ENCODE data around the gene SLX4IP. TPM values are rescaled to one million over a fixed set of nuclear protein-coding genes. Genes with fewer than 3 reads are reported as not detected.

The SLX4IP gene
- total RNA-seq, 1 experiment from 2014 or later = 11.1 TPM

GRCh38 chr20:10659651-10660601, 224.8 kb downstream of the SLX4IP start:
- no TSS peak for BruUV-seq (replicated peaks)
- peaks cover 3% of the 10 kb centered on the region; the same call in 1 of the 2 replicates for H3K79me2 ChIP-seq (ENCODE audit: insufficient read depth, low read length)
- H4K20me1 ChIP-seq (ENCODE audit: insufficient read depth) = no peaks in the 10 kb centered on the region; the same call in 1 of the 2 replicates
- RAD21 ChIA-PET (ENCODE audit: low non-redundant PET in 1 of 2, low total read pairs in 2 of 2, uncharacterized antibody in 2 of 2, unreplicated experiment in 2 of 2) = no interaction called here
- no peaks in the 10 kb centered on the region for H3K9me3 ChIP-seq (ENCODE audit: control insufficient read depth in 1 of 2, insufficient read depth in 1 of 2, low read depth in 1 of 2, low read length in 2 of 2)
- TF ChIP-seq EZH2 (IDR thresholded peaks at IDR 0.05) = no peak
- no peak for TF ChIP-seq TCF7L2 (IDR thresholded peaks at IDR 0.05; ENCODE audit: borderline replicate concordance, extremely low read depth, insufficient read depth, insufficient read length)
- CTCF ChIA-PET = no interaction called here
- H3K4me3 ChIP-seq (replicated peaks in 1 of 2; ENCODE audit: low read depth in 1 of 2, low read length in 2 of 2) = no peak overlapping the region
- no peak overlapping the region for H2AFZ ChIP-seq (ENCODE audit: low read depth, low read length, poor library complexity, severe bottlenecking)
- peaks cover 5 to 6% of the 10 kb centered on the region in 2 experiments; a peak in 2 of 4 replicates for H3K4me1 ChIP-seq (ENCODE audit: control insufficient read depth in 1 of 2, insufficient read depth in 2 of 2, low read length in 2 of 2)
- DNase-seq (ENCODE audit: low read depth, low spot score) = no peak
- POLR2A ChIA-PET = no interaction called here
- no peaks in the 10 kb centered on the region for H3K27me3 ChIP-seq (ENCODE audit: insufficient read depth, low read length)
- H3K4me2 ChIP-seq (ENCODE audit: low read length) = no peak overlapping the region
- no peaks in the 10 kb centered on the region for H3K9me2 ChIP-seq (ENCODE audit: insufficient read depth)
- H3K27ac ChIP-seq (ENCODE audit: low read depth, low read length) = no peak overlapping the region
- peaks cover 39 to 73% of the 10 kb centered on the region in 2 experiments; a peak in 3 of 4 replicates for H3K36me3 ChIP-seq (ENCODE audit: control insufficient read depth in 1 of 2, insufficient read depth in 2 of 2, low read length in 2 of 2)
- H3K9ac ChIP-seq (ENCODE audit: low read length) = no peak overlapping the region
- ATAC-seq = no peak
- intact Hi-C loops (cut with micrococcal nuclease) = no loop called here

- H3K27ac ChIP-seq (ENCODE audit: low read depth, low read length) = no peak overlapping the region
- no peak overlapping the region for H3K4me2 ChIP-seq (ENCODE audit: low read length)
- H3K4me1 ChIP-seq (ENCODE audit: control insufficient read depth in 1 of 2, insufficient read depth in 2 of 2, low read length in 2 of 2) = peaks cover 5 to 13% of the 10 kb centered on the region in 2 experiments; a peak in 2 of 4 replicates
- POLR2A ChIA-PET = no interaction called here
- no peaks in the 10 kb centered on the region for H3K9me3 ChIP-seq (ENCODE audit: control insufficient read depth in 1 of 2, insufficient read depth in 1 of 2, low read depth in 1 of 2, low read length in 2 of 2)
- no peak overlapping the region for H3K4me3 ChIP-seq (replicated peaks in 1 of 2; ENCODE audit: low read depth in 1 of 2, low read length in 2 of 2)
- ATAC-seq = no peak
- CTCF ChIA-PET = no interaction called here
- no peaks in the 10 kb centered on the region for H3K27me3 ChIP-seq (ENCODE audit: insufficient read depth, low read length)
- peaks cover 39 to 66% of the 10 kb centered on the region in 2 experiments; a peak in 3 of 4 replicates for H3K36me3 ChIP-seq (ENCODE audit: control insufficient read depth in 1 of 2, insufficient read depth in 2 of 2, low read length in 2 of 2)
- no peaks in the 10 kb centered on the region for H3K9me2 ChIP-seq (ENCODE audit: insufficient read depth)
- BruUV-seq (replicated peaks) = no TSS peak
- H2AFZ ChIP-seq (ENCODE audit: low read depth, low read length, poor library complexity, severe bottlenecking) = no peak overlapping the region
- intact Hi-C loops (cut with micrococcal nuclease) = no loop called here
- no peak for DNase-seq (ENCODE audit: low read depth, low spot score)
- no peak overlapping the region for H3K9ac ChIP-seq (ENCODE audit: low read length)
- H4K20me1 ChIP-seq (ENCODE audit: insufficient read depth) = no peaks in the 10 kb centered on the region; the same call in 1 of the 2 replicates
- RAD21 ChIA-PET (ENCODE audit: low non-redundant PET in 1 of 2, low total read pairs in 2 of 2, uncharacterized antibody in 2 of 2, unreplicated experiment in 2 of 2) = no interaction called here
- peaks cover 4% of the 10 kb centered on the region; the same call in 1 of the 2 replicates for H3K79me2 ChIP-seq (ENCODE audit: insufficient read depth, low read length)
- TF ChIP-seq POLR2A (IDR thresholded peaks at IDR 0.05; ENCODE audit: borderline replicate concordance, extremely low read depth, insufficient read depth, insufficient read length) (no peak), JUND (IDR thresholded peaks at IDR 0.05) (no peak), EZH2 (IDR thresholded peaks at IDR 0.05) (no peak), CBX3 (IDR thresholded peaks at IDR 0.05; ENCODE audit: low read depth) (no peak), POLR2AphosphoS5 (IDR thresholded peaks at IDR 0.05; ENCODE audit: low read depth, low read length) (no peak), TCF7L2 (IDR thresholded peaks at IDR 0.05; ENCODE audit: borderline replicate concordance, extremely low read depth, insufficient read depth, insufficient read length) (no peak), YY1 (IDR thresholded peaks at IDR 0.05; ENCODE audit: extremely low read depth, insufficient replicate concordance, low read depth, low read length) (no peak), SP1 (IDR thresholded peaks at IDR 0.05; ENCODE audit: low read depth) (no peak), REST (IDR thresholded peaks at IDR 0.05; ENCODE audit: low read depth) (no peak), ZNF274 (IDR thresholded peaks at IDR 0.05; ENCODE audit: low read depth, low read length) (no peak), ELF1 (IDR thresholded peaks at IDR 0.05; ENCODE audit: borderline replicate concordance, low read depth) (no peak), FOSL1 (IDR thresholded peaks at IDR 0.05; ENCODE audit: low read depth) (no peak), CTCF (IDR thresholded peaks at IDR 0.05 in 2 of 3, conservative IDR thresholded peaks at IDR 0.05 in 1 of 3; ENCODE audit: borderline replicate concordance in 1 of 3, insufficient read depth in 1 of 3, low read depth in 2 of 3, low read length in 2 of 3) (no peak)
Observed at GRCh38 chr20:10660661-10661060, 225.6 kb downstream of the SLX4IP start.

Measured in HCT116 (cell line).